NCI-H2196 treated with DMSO at 0.1 percent for 48 hours (cell line): ENCODE data around the gene TBCEL.
"Not testable (repeated sequence)": the region's sequence is repeated elsewhere in the genome, so short reads cannot be mapped to it uniquely, and the experiment has no call there.

Experiments used
- DNase-seq: peaks from one replicate; lab custom pipeline; 2025; ENCODE audit not compliant: unreplicated experiment; lab: John Stamatoyannopoulos, UW

TBCEL gene

DNA sequence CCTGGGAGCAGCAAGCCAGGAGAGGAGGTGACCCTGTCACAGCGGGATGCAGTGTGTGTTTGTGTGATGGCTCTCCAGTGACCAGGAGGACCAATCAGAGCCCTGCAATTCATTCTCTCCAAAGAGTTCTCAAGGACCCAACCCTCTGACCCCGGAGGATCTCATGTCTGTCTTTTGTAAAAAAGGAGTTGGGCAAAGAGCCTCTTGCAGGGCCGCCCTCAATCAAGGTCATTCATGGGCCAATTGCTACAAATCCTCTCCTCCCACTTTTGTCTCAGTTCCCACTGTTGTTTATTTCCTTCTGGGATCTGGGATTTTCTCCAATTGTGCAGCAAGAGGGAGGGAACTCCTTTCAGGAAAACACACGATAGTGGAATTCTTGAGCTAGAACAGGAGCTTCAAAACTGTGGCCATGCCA, 81.2 kb downstream of the TBCEL start:
- no peak for DNase-seq

DNA sequence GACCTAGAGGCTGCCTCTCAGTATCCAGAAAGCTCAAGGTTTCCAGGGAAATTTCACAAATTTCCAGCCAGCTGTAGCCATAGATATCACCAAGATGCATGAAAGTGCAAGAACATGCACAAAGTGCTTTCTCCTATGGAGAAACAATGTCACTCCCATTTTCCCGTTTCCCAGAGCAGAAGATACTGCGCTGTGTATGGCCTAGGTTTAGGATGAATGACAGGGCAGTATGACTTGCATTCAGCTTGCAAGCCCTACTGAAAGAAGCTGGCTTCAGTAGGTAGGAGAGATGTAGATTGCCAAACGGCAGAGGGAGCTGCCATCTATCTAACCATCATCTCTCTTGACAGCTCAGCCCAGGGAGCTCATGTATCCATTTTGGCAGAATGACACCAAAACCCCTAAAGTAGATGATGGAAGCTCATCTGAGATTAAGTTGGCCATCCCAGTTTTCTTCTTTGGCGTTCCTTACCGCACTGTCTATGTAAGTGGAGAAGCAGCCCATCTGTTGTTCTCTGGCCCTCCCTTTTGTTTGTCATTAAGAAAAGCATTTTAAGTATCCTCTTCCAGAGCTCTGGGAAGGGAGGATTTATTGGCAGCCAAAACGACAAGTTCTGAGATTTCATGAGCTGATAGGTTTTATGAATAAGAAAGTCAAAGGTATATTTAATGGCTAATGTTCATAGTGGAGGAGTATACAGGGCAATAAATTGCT, 81.7 kb downstream of the TBCEL start:
- no peak for DNase-seq

DNA sequence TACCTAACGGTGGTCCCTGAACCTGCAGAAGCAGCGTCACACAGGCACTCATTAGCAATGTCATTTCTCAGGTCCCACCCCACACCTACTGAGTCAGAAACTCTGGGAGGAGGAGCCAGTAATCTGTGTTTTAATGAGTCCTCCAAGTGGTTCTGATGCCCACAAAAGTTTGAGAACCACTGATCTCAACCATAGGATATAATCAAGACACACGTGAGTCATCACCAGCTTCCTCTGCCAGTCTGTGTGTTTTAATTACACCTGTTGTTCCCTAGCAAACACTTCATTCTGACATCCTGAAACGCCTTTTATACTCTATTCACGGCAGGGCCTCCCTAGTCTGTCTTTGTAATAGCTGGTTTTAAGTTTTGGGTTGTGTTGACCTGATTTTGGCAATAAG, 82.9 kb downstream of the TBCEL start:
- no peak for DNase-seq

DNA sequence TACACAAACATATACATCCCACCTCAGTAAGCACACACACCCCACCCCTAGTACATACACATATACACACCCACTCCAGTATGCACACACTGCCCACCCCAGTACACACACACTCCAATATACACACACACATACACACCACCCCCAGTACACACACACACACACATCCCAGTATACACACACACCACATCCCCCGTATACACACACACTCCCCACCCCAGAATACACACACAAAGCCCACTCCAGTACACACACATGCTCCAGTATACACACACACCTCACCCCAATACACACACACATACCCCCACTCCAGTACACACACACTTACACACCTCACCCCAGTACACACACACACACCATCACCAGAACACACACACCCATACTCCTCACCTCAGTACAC, 84.5 kb downstream of the TBCEL start:
- no peak for DNase-seq

DNA sequence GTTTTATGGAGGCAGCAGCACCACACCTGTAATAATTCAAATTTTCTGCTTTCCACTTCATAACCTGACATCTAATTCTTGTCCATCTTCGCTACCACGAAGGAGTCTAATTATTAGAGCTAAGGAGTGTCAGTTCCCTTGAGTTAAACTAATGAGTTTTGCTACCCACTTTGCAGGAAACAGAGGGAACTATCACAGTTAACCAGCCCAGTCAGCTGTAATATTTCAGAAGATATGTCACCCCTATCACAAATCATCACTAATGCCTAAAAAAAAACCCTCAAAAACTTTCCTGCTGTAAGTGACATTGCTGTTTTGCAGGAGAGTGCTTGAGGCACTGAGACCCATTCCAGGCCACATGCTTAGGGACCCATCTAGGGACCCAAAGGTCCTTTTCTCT, 85.6 kb downstream of the TBCEL start:
- no peak for DNase-seq

DNA sequence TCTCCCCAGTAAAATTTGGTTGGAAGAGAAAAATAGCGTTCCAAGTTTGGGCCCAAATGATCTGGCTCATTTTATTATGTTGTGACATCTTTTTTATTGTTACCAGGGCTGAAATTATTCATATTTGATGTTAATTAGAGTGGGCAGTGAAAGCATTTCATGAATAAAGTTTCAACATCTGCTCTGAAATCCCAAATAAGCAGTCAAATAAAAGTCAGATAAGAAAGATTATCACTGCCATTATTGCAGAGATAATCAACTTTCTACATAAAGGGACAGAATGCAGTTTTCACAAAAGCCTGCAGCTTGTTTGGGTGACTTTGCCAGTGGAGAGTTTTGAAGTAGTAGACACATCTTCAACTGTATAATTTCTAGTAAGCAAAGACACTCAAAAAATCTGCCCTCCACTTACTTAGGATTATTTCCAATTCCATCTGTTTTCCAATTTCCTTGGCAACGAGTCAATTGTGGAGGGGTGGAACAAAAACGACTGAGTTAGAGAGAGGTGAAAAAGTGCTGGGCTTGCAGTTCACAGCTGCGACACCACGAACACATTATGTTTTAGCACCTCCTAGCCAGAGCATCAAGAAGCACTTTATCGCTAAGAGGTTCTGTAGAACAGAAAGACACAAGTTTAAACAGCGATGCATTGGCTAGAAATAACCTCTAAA, 86.1 kb downstream of the TBCEL start:
- DNase-seq: no peak

DNA sequence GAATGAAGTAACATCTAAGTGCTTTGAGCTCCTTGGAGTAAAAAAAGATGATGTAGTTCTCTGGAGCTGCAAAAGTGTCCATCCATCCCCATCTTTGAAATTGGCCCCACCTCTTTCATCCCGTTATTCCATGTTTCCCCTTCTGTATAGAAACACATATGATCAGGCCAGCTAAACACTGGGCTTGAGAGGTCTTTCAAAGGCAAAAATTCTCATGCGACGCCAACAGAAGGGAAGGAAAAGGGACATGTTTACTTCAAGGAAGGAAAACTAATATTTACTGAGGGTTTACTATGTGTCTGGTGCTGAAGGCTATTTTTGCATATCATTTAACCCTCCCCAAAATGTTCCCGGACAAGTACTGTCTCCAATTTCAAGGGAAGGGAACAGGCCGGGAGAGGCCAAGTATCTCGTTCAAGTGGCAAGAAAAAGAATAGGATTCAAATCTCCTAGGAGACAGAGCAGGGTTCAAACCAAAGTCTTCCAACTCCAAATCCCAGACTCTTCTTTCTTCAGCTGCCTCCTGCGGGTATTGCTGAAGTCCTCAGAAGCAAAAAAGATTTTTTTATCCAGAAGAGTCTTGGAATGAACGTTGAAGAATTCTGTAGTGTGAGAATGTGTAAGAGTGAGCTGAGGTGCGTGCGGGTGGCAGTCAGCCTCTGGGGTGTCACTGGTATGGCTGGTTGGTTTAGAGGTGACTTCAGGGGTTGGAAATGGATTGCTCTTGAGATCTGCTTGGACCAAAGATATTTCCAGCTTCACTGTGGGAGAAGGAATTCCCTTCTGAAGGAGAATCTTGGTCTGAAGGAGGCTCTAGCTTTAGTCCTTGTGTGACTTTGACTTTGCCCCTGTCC, 87.2 kb downstream of the TBCEL start:
- DNase-seq: no peak

DNA sequence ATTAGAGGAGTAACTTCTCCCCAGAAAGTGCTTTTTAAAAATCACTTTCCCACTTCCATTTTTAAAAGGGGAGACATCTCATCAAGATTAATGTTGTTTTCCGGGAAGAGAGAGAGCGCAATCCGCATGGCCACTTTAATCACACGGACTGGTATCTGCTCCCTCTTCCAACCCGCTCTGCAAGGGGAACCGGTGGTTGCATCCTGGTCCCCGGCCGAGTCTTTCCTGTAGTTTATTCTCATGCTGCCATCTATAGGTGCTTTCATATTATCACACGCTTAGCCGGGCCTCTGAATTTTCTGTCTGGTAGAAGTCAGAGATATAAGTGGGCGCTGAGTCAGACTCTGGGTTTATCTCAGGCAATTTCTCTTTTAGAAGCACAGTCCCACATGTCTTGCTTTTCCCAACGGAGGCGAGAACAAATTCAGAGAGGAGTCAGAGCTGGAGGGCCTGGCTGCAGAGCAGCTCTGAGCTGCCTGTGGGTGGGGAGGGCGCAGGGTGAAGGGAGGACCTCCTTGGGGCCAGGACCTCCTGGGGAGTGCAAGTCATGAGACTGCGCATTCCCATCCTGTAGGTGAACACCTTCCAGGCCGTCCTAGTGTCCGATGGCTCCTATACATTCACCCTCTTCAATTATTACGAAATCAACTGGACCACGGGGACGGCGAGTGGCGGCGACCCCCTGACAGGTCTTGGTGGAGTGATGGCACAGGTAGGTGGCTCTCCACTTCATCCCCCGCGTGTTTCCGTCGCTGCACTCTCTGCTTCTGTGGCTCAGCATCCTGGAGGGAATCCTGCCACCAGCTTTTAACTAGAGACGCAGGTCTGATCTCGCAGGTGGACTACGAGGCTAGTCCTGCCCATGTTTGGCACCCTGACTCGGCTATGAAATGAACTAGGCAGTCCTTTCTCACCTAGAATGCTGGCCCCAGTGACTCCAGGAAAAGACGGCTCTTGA, 88.9 kb downstream of the TBCEL start:
- peak; percentile 51 for DNase-seq

DNA sequence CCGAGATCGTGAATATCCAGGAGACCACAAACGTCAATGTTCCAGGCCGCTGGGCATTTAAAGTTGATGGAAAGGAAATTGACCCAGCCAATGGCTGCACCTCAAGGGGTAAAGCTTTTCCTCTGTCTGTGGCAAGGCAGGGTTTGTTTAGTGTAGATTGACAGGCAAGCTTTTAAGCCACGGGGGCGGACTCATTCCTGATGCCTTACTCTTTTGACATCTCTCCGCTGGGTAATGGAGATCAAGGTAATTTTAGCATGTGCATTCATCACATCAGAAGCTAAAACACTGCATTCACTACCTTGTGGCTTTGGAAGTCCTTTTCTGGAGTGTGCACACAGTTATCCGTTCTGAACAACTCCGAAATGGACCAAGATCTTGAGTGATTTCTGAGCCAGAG, 89.7 kb downstream of the TBCEL start:
- no peak for DNase-seq

DNA sequence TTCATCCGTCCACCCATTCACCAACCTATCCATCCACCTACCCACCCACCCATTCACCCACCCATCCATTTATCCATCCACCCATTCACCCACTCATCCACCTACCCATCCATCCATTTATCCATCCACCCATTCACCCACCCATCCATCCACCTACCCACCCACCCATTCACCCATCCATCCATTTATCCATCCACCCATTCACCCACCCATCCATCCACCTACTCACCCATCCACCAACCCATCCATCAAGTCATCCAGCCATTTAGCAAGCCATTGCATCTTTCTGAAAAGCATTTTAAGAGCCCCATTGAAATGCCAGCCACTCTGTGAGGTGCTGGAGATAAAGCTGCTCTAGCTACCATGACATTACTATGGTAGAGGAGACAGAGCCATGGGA, 91.1 kb downstream of the TBCEL start:
- not testable (repeated sequence) for DNase-seq

DNA sequence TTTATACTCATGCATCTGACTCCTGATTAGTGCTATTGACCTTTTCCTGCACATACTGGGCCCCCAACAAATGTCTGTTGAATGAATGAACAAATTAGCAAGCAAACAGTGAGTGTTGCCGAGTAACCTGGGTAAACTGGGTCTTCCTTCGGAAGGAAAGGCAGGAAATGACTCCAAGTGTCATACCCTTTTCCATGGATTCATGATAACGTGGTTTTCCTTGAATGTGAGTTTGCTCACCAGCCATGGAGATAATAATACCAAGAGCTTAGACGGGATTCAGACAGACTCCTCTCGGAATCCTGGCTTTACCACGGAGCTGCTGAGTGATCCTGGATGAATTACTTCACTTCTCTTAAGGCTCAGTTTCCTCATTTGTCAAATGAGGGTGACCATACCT, 93.9 kb downstream of the TBCEL start:
- DNase-seq: no peak

DNA sequence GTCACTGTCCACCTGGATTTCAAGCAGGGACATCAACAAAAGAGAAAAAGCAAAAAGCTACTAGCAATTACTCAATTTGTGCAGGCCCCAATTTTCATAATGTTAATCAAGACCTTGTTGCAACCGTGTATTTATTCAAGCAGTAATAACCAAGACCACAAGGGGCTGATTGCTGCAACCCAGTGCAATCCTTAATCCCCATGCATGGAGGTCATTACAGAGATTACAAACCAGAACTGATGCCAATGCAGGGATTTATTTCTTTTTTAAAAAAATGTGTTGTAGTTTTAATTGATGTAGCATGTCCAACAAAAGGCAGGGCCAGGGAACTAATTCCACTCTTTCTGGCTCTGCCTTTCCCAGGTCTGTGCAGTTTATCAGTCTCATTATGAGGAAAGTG, 95.5 kb downstream of the TBCEL start:
- DNase-seq: no peak

DNA sequence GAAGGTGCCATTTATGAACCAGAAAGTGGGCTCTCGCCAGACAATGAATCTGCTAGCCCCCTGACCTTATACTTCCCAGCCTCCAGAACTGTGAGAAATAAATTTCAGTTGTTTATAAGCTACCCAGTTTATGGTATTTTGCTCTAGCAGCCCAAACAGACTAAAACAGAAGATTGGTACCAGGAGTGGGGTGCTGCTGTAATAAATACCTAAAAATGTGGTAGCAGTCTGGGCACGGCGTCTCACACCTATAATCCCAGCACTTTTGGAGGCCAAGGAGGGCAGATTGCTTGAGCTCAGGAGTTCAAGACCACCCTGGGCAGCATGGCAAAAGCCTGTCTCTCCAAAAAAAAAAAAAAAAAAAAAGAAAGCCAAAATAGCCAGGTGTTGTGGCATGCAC, 98.4 kb downstream of the TBCEL start:
- DNase-seq: no peak

DNA sequence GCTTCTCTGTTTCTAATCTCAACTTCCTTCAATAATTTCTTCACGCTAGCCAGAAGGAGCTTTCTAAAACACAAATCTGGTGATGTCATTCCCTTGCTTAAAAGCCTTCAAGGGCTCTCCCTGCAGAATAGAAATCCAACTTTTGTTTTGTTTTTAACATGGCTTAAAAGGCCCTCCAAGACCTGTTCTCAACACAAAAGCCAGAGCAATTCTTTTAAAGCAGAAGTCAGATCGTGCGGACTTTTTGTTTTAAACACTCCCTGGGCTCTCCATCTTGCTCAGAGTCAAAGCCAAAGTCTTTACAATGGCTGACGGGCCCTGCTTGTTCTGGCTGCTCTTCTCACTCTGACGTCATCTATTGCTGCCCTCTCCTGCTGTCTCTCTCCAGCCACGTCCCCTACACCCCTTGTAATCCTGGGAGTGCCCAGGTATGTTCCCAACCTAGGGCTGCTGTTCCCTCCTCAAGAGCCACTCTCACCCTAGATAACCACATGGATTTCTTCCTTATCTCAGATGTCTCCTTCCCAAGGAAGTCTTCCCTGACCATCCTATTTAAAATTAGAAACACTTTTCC, 99.7 kb downstream of the TBCEL start:
- no peak for DNase-seq

DNA sequence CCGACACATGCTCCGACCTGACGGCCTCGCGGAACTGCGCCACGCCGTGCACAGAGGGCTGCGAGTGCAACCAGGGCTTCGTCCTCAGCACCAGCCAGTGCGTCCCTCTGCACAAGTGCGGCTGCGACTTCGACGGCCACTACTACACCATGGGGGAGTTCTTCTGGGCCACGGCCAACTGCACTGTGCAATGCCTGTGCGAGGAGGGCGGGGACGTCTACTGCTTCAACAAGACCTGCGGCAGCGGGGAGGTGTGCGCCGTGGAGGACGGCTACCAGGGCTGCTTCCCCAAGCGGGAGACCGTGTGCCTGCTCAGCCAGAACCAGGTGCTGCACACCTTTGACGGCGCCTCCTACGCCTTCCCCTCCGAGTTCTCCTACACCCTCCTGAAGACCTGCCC, 103.9 kb downstream of the TBCEL start:
- no peak for DNase-seq

DNA sequence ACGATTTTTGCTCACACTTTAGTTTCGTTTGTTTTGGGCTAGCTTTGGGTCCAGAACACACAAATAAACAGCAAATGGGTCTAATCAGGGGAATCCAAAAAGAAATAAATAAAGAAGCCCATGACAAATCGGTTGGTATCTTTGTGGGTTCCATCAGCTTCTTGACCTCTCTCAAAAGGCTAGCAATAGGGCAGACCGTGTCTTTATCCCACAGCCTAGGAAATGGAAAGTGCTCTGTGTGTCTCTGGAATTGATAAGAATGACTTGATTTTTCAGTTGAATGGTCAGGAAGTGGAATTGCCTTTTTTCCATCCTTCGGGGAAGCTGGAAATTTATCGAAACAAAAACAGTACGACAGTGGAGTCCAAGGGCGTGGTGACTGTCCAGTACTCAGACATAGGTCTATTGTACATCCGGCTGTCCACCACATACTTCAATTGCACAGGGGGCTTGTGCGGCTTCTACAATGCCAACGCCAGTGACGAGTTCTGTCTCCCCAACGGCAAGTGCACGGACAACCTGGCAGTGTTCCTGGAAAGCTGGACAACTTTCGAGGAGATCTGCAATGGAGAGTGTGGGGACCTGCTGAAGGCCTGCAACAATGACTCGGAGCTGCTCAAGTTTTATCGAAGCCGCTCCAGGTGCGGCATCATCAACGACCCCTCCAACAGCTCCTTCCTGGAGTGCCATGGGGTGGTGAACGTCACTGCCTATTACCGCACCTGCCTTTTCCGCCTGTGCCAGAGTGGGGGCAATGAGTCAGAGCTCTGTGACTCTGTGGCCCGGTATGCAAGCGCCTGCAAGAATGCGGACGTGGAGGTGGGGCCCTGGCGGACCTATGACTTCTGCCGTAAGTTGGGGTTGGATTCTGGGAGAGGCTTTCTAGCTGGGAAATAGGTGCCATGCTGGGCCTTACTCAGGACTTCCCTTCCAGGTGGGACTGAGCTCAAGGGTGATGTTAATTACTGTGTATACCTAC, 105.7 kb downstream of the TBCEL start:
- no peak for DNase-seq

DNA sequence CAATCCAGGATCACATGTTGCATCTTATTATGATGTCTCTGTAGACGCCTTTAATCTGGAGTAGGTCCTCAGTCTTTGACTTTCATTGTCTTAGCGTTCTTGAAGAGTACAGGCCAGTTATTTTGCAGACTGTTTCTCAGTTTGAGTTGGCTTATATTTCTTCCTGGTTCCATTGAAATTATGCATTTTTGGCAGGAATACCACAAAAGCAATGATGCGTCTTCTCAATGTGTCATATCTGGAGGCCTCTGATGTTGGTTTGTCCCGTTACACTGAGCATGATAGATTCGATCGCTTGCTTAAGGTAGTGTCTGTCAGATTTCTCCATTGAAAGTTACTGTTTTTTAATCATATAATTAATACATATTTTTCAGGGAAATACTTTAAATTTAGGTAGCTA, 107.8 kb downstream of the TBCEL start:
- no peak for DNase-seq

DNA sequence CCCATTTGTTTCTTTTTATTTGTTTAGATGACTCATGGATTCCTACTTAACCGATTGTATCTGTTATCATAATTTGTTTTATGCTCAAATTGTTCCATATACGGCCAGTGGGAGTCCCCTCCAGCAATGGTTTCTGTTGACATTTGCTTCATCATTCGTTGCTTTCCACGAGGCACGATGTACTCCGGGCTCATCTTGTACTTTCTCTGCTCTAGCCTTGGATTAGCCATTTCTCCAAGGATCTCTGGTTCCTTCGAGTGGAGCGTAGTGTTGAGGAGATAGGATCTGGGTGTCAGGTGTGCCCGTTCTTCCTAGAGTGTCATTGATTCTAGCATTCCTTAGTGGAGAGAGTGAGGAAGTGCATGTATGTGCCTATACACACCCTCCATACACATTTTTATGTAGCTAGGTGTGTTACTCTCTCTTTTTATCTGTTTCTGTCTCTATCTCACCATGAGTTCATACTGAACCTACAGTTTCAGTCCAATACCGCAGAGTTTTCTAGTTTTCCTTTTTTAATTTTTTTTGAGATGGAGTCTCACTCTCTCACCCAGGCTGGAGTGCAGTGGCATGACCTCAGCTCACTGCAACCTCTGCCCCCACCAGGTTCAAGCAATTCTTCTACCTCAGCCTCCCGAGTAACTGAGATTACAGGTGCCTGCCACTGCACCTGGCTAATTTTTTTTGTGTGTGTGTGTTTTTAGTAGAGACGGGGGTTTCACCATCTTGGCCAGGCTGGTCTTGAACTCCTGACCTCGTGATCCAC, 108.5 kb downstream of the TBCEL start:
- DNase-seq: no peak
